ENCODE results near the gene TBL1X.

TBL1X gene

GRCh38 chrX:9781941-9782340, 317.1 kb downstream of the TBL1X start:
- DNase-seq, result no peak

GRCh38 chrX:9784332-9784731, 319.5 kb downstream of the TBL1X start:
- DNase-seq, result no peak

- no peak for DNase-seq
These were observed 320.5 kb downstream of the TBL1X start for GRCh38 chrX:9785254-9785943.

- no peak for DNase-seq
These were observed 321.3 kb downstream of the TBL1X start, which contains the start of gene SHROOM2 for GRCh38 chrX:9785944-9786797. SHROOM2 (plus strand) TSS chrX:9786429; CDS start chrX:9786546, 117 bp downstream.

GRCh38 chrX:9786798-9787635, 322.2 kb downstream of the TBL1X start:
- DNase-seq, result no peak

- DNase-seq, result no peak
These were observed 324.1 kb downstream of the TBL1X start for GRCh38 chrX:9788911-9789310.

- no peak for DNase-seq
These were observed 324.7 kb downstream of the TBL1X start for GRCh38 chrX:9789555-9789954.

Measured in NCI-H1694 (cell line).